ENCODE results near the gene KRT80.

DNA sequence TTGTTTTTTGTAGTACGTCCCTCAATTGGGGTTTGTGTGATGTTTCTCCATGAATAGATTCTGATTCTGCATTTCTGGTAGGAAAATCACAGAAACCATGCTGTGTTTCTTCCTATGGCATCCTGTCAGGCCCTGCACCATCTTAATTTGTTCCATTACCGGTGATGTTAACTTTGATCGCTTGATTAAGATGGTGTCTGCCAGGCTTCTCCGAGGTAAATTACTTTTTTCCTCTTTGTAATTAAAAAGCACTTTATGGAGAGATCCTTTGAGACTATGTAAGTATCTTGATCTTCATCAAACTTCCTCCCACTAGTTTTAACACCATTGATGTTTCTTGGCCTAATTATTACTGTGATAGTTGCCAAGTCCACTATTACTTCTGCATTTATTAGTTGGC lies 26.2 kb upstream of the KRT80 start:
- TF ChIP-seq, protein P1, sequence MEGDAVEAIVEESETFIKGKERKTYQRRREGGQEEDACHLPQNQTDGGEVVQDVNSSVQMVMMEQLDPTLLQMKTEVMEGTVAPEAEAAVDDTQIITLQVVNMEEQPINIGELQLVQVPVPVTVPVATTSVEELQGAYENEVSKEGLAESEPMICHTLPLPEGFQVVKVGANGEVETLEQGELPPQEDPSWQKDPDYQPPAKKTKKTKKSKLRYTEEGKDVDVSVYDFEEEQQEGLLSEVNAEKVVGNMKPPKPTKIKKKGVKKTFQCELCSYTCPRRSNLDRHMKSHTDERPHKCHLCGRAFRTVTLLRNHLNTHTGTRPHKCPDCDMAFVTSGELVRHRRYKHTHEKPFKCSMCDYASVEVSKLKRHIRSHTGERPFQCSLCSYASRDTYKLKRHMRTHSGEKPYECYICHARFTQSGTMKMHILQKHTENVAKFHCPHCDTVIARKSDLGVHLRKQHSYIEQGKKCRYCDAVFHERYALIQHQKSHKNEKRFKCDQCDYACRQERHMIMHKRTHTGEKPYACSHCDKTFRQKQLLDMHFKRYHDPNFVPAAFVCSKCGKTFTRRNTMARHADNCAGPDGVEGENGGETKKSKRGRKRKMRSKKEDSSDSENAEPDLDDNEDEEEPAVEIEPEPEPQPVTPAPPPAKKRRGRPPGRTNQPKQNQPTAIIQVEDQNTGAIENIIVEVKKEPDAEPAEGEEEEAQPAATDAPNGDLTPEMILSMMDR (IDR thresholded peaks at IDR 0.05 in 8 of 11, conservative IDR thresholded peaks at IDR 0.05 in 3 of 11), result no peak
- no peak for TF ChIP-seq POLR2A (IDR thresholded peaks at IDR 0.05)

All from spleen (tissue), 7 donors.